Activated CD4-positive, alpha-beta T cell treated with anti-CD3 and anti-CD28 coated beads, Interleukin-10, Interleukin-2, amounts not matched to agents 100 ng/mL and 50 ng/mL, durations not matched to agents 16 hours and 8 hours (primary cell): ENCODE data around the gene MYH11.

Experiments
- DNase-seq: peaks from one replicate; pipeline ENCODE4 v3.0.0-alpha.2; 2020

Gene MYH11

DNA sequence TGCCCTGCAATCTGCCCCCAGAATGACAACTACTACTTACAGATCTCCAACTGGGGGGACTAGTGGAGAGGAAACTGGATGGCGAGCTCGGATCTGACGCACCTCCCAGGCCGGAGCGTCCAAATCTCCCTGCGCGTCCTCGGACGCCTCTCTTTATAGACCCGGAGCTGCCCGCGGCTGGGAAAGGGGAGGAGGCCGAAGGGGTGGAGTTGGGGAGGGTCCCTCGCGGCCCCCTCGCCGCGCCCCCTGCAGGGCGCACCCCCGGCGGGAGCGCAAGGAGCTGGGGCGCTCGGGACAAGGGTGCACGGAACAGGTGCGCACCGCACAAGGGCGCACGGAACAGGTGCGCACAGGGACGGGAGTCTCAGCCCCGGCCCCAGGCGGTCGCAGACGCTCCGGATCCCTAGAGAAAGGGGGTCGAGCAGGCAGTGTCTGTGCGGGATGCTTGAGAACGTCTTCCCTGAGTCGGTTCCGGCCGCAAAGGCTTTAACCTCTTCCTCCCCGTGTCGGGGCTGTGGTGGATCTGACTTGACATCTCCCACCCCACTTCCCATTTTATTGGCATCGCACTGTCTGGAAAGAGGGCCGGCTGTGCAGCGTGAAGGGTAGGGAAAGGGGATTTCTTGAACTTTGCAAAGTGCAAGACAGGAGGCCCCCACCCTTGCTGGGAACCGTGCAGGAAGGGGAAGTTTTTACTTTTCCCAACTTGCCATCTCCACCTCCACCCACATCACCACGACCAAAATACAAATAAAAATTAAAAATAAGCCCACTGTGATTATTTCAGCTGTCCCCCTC lies at the start of gene MYH11:
Gene MYH11, minus strand, starts transcription at position 128 of the 798 bp plus-strand sequence. CDS start 18,776 bp downstream, outside the sequence.
- no peak for DNase-seq

DNA sequence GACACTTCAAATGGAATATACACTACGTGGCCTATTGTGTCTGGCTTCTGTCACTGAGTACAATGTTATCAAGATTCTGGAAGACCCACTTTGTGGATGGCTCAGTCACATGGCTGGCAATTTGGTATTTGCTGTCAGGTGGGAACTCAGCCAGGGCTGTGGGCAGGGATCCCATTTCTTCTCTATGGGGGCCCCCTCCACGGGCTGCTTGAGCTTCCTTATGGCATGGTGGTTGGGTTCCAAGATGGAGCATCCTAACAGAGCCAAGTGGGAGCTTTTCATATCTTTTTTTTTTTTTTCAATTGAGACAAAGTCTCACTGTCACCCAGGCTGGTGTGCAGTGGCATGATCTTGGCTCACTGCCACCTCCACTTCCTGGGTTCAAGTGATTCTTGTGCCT lies 49.6 kb upstream of the MYH11 start:
- DNase-seq, result no peak

DNA sequence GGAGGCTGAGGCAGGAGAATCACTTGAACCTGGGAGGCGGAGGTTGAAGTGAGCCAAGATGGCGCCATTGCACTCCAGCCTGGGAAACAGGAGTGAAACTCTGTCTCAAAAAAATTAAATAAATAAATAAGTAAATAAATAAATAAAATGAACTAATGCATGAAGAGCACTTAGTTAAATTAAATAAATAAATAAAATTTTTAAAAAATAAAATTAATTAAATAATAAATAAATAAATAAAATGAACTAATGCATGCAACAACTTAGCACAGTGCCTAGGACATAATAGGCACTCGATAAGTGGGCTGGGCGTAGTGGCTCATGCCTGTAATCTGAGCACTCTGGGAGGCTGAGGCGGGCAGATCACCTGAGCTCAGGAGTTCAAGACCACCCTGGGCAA lies 47.1 kb upstream of the MYH11 start:
- no peak for DNase-seq

DNA sequence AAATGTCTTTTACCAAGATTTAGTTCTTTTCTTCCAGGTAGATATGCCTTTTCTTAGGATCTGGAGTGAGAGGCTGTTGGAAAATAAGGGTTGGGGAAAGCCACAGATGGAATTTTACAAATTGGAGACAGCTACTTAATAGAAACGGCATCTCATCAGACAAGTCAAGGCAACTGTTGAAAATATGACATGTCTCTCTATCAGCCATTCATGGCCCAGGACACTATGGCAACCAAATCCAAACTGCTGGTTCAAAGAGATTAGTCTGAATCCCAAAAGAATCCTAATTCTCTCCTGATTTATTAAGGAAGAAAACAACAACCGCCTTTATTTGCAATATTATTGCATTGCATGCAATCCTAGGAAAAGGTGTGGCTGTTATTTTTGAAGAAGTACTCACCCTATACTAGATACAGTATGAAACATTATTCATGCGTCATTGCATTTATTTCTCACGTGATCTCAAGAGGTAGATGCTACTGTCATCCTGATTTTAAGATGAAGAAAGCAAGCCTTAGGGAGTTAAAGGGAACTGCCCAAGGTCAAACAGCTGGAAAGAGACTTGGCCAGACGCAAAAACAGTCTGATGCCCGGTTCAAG lies 44.2 kb upstream of the MYH11 start:
- DNase-seq, result no peak

DNA sequence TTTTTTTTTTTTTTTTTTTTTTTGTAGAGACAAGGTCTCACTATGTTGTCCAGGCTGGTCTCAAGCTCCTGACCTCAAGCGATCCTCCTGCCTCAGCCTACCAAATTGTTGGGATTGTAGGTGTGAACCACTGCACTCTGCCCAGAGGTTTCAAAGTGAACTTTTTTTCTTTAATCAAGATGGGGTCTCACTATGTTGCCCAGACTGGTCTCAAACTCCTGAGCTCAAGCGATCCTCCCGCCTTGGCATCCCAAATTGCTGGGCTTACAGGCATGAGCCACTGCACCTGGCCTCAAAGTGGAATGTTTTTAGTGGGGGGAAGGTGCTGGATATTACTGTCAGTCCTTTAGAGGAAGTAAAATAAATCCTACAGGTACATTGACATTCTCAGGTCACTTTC lies 43.5 kb upstream of the MYH11 start:
- no peak for DNase-seq

DNA sequence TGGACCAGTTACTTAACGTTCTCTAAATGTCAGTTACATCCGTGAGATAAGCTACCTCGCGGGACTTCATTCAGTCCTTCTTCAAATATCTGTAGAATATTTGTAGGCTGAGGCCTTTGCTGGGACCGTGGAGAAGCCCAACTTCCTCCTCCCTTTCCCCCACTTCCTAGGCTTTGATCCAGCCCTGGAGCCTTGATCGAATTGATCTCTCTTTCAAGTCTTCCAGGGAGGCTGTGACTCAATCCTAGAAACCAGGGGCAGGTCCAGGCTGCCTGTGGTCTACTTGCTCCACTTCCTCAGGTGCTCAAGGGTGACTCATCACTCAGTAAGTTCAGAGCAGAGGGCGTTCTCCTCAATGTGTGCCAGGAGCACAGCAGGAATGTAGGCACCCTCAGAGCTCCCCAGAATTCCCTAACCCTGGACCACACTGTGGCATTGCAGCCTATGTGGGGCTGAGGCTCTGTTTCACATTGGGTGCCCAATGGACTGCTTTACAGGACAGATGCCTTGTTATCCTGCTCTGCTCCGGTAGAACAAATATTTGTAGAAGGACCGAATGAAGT lies 42.8 kb upstream of the MYH11 start:
- DNase-seq, result peak; percentile 91

DNA sequence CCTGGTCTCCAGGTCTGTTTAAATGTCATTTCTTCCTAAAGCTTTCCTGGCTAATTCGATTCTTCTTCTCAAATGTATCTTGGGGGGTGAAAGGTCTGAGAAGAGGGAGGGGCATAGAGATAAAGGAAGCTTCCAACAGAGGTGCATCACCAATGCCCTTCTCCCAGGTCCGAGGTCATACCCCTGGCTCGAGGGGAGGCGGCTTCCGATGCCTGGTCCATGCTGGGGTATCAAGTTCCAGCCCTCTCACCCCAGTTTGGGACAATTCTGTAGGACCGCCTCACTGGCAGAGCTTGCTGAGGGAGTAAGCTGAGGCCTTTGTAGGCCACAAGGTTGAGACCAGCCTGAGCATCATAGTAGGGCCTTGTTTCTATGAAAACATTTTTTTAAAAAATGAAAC lies 41.8 kb upstream of the MYH11 start:
- DNase-seq, result no peak

DNA sequence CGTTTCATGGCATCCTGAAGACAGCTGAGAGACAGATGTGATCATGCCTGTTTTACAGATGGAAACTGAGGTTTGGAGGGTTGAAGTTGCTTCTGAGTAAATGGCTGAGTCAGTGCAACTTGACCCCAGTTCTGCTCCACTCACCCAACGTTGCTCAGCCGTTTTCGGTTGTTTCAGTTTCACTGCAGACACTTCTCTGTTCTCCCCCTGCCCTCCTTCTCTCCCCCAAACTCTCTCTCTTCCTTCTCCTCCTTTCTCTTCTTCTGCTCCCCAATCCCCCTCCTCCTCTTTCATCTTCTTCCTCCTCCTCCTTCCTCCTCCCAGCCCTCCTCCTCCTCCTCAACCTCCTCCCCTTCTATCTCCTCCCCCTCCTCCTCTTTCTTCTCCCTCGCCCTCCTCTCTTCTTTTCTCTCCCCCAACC lies 41.0 kb upstream of the MYH11 start:
- DNase-seq, result peak; percentile 87

DNA sequence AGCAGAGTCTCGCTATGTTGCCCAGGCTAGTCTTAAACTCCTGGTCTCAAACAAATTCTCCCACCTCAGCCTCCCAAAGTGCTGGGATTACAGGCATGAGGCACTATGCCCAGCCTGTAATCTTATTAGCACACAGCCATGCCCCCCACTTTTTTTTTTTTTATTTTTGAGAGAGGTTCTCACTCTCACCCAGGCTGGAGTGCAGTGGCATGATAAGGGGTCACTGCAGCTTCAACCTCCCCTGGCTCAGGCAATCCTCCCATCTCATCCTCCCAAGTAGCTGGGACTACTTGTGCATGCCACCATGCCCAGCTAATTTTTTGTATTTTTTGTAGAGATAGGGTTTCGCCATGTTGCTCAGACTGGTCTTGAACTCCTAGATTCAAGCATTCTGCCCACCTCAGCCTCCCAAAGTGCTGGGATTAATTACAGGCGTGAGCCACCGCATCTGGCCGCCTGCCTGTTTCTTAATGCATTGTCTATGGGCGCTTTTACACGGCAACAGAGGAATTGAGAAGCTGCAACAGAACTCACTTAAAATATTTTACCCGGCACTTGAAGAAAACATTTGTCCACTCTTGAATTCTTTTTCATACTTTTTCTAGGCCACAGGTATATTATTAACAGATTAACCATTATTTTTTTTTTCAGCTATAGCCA lies 40.4 kb upstream of the MYH11 start:
- DNase-seq, result no peak

DNA sequence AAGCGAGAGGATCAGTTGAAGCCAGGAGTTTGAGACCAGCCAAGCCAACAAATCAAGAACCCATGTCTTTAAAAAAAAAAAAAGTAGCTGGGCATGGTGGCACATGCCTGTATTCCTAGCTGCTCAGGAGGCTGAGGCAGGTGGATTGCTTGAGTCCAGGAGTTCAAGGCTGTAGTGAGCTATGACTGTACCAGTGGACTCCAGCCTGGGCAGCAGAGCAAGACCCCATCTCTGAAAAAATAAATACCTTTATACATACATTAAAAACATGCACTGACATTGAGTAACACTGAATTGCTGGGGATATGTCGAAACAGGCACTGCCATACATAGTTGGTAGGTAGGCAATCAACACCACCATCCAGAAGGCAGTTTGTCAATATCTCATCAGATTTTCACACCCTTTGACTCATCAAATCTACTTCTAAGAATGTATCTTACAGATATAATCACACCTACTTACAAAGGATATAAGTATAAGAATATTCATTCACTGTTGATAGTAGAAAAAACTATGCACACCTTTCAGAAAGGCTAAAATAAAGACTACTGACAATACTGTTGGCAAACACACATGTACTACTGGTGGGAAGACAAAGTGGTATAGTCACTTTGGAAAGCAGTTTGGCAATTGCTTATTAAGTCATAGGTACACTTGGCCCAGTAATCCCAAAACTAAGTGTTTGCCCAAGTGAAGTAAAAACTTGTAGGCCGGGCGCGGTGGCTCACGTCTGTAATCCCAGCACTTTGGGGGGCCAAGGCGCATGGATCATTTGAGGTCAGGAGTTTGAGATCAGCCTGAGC lies 37.9 kb upstream of the MYH11 start:
- DNase-seq, result peak; percentile 56

DNA sequence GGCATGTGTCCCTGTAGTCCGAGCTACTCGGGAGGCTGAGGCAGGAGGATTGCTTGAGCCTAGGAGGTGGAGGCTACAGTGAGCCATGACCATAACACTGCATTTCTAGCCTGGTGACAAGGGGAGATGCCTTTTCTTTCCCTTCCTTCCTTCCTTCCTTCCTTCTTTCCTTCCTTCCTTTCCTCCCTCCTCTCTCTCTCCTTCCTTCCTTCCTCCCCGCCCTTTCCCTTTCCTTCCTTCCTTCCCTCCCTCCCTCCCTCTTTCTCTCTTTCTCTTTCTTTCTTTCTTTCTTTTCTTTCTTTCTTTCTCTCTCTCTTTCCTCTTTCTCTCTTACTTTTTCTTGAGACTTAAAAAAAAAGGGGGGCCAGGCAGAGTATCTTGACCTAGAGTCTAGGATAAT lies 34.7 kb upstream of the MYH11 start:
- DNase-seq, result no peak

DNA sequence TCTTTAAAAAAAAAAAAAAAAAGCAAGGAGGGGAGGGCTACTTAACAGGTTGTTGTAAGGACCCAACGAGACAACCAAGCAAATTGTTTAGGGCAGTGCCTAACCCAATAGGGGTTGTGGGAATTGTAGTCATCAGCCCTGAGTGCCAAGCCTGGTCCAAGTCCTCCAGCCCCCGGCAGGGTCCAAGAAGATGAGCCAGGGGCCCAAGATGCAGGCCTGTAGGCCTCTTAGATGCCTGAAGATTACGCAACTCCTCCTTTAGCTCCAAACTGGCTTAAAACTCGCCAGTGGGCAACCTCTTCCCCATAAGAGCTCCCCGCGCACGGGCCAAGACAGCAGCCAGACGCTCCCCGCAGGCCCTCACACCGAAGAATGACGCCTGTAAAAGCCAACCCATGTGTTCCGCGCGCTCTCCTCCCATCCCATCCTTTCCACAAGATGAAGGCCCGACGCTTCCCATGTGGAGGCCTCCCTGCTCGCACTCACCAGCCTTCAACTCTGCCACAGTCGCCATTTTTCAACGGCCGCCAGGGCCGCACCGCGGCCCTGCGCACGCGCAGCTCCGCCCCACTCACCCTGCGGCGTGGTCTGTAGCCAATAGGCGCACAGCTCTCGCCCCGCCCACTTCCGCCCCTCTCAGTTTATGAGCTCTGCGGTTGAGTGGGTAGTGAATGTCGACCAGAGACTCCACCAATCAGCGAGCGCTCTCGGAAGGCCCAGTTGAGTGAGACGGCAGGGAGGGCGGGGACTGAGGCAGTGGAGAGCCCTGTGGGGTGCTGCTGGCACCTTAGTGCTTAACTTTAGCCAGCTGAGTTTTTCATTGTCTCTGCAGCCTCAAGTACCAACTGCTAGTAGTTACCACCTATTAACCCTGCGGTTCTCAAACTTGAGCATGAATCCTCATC lies 31.5 kb upstream of the MYH11 start, which contains the start of gene CEP20:
Gene CEP20, minus strand, starts transcription at position 532 of the 905 bp plus-strand sequence. Its CDS starts 18 bp downstream, at position 514.
- peak; percentile 100 for DNase-seq

DNA sequence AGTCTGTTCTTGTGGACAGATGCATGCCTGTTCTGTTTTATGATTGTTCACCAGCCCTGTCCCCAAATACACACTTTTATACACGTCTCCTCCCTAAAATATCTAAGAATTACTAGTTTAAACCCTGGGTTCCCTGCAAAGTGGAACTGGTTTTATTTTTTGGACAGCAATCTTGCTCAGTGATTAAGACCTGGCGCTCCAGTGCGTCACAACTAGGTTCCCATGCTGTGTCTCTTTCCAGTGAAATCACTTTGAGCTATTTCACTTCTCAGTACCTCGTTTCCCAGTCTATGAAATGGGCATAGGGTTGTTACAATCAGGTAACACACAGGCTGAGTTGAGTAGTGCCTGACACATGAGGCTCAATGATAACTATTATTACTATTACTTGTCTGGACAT lies 30.5 kb upstream of the MYH11 start:
- DNase-seq, result no peak

DNA sequence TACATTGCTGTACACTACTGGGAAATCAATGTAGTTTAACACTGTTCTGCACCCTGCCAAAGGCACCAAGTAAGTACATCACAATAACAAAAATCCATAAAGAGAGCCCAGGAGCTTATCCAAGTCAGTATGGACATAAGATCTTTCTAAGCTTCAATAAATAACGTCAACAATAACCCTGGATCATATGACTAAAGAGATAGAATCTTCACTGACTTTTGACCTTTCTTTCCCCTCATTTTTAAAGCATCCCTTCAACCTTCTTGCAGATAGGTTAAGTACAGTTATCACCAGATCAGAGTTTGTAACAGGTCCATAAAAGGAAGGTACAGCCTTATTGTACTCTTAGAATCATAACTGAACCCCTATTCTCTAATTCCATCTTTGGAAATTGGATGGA lies 29.2 kb upstream of the MYH11 start:
- no peak for DNase-seq

DNA sequence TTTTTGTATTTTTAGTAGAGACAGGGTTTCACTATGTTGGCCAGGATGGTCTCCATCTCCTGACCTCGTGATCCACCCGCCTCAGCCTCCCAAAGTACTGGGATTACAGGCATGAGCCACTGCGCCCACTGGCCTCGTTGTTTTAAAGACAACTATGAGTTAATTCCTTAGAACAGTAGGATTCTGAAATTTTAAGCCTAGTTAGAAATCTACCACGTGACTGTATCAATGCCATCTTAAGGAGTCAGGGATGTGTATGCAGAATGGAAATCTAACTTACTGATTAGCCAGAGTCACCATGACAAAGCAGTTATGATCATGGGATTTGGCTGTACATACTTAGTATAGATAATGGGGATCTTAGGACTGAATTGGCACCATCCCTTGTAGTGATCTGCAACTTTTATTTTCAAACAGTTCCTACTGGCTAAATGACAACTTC lies 28.8 kb upstream of the MYH11 start:
- no peak for DNase-seq

DNA sequence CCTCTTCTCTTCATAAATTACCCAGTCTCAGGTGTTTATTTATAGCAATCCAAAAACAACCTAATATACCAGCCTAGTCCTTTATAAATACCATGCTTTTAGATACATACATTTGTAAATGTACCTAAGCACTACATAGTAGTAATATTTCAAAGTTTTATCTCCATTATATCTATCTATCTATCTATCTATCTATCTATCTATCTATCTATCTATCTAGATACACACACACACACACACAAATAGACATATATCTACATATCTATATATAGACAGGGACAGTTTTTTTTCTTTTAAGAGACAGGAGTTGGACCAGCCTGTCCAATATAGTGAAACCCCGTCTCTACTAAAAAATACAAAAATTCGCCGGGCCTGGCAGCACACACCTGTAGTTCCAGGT lies 25.7 kb upstream of the MYH11 start:
- no peak for DNase-seq

DNA sequence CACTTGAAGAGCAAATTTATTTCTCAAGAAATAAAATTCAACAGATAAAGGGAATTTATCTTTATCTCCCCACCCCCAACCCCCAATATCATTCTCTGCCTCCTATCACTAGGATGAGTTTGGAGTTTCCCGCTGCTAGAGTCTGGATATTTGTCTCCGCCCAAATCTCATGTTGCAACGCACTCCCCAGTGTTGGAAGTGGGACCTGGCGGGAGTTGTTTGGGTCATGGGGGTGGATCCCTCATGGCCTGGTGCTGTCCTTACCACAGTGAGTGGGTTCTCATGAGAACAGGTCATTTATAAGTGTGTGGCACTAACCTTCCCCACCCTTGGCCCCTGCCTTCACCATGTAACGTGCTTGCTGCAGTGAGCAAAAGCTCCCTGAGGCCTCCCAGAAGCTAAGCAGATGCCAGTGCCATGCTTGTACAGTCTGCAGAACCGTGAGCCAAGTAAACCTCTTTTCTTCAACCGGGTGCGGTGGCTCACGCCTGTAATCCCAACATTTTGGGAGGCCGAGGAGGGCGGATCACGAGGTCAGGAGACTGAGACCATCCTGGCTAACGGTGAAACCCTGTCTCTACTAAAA lies 25.1 kb upstream of the MYH11 start:
- no peak for DNase-seq

DNA sequence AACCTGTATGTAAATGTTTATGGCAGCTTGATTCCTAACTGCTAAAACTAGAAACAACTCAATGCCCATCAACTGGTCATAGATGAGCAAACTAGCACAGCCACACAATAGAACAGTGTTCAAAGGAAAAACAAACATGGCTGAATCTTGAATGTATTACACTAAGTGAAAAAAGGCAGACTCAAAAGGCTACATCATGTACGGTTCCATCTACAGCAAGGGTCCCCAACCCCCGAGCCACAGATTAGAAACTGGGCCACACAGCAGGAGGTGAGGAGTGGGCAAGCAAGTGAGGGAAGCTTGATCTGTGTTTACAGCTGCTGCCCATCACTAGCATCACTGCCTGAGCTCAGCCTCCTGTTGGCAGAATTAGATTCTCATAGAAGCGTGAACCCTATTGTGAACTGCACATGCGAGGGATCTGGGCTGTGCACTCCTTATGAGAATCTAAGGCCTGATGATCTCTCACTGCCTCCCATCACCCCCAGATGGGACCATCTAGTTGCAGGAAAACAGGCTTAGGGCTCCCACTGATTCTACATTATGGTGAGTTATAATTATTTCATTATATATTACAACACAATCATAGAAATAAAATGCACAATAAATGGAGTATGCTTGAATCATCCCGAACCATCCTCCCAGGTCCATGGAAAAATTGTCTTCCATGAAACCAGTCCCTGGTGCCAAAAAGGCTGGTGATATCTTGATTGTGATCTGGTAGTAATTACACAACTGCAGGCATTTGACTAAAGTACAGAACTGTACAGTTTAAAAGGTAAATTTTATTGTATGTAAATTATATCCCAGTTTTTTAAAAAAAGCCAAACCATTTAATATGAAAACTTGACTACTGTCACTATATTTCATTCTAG lies 23.8 kb upstream of the MYH11 start:
- no peak for DNase-seq

DNA sequence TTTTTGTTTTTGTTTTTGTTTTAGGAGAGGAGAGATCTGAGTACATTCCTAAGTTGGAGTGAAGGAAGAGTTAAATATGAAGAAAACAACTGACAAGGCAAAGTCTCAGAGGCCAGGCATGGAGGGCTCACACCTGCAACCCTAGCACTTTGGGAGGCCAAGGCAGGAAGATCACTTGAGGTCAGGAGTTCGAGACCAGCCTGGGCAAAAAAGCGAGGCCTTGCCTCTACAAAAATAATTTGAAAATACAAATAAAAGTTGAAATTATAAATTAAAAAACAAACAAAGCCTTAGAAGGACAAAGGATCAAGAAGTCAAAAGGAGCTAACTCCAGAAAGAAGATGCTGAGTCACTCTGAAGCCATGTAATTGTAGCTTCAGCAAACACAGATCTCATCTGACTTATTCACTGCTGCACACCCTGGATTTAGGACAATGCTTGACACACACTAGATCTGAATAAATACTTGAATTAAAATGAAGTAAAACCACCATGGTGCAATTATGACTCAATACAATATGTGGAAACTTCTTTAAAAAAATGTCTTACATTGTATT lies 22.5 kb upstream of the MYH11 start:
- DNase-seq, result peak; percentile 29

DNA sequence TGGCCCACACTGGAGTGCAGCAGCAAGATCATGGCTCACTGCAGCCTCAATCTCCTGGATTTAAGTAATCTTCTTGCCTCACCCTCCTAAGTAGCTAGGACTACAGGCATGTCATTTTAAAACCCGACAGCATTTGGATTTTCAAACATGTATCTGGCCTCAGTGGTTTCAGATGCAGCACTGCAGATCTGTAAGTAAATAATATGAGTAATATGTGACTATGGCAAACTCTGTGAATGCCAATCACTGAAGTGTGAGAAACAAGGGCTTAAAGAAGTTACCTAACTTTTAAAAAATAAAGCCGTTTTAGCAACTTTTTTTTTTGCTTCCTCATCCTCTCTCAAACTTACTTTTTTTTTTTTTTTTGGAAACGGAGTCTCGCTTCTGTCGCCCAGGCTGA lies 19.7 kb upstream of the MYH11 start:
- DNase-seq, result no peak
